ENCODE results near the gene TMEM229B.
"Not testable (repeated sequence)": the region's sequence is repeated elsewhere in the genome, so short reads cannot be mapped to it uniquely, and the experiment has no call there.

DNA sequence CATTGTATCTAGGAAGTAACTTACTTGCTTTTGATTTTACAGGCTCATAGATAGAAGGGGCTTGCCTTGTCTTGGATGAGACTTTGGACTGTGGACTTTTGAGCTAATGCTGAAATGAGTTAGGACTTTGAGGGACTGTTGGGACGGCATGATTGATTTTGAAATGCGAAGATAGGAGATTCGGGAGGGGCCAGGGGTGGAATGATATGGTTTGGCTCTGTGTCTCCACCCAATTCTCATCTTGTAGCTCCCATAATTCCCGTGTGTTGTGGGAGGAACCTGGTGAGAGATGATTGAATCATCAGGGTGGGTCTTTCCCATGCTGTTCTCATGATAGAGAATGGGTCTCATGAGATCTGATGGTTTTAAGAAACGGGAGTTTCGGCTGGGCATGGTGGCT lies 36.9 kb downstream of the TMEM229B start:
- TF ChIP-seq EZH2 (IDR thresholded peaks at IDR 0.05); POLR2AphosphoS5 (IDR thresholded peaks at IDR 0.05; ENCODE audit: borderline replicate concordance, low read depth, low read length); FOXP2 (optimal IDR thresholded peaks at IDR 0.05; ENCODE audit: control extremely low read depth, extremely low read length, insufficient read depth): not testable (repeated sequence)

All from SK-N-MC (cell line).